Measurements from ENCODE around the gene CDK19. TPM values are rescaled to one million over a fixed set of nuclear protein-coding genes. Genes with fewer than 3 reads are reported as not detected.
"Not testable (repeated sequence)": the region's sequence is repeated elsewhere in the genome, so short reads cannot be mapped to it uniquely, and the experiment has no call there.

The CDK19 gene
- total and polyA plus RNA-seq, 10 of the 15 experiments (the other 5 are each of a cell fraction or from before 2014, with no cell fraction given): 4.6 to 21.4 (median 12.4) TPM

GRCh38 chr6:110753936-110754668 lies 61.2 kb downstream of the CDK19 start:
- BruUV-seq (replicated peaks): not testable (repeated sequence)
- CTCF ChIA-PET: interaction anchor here (0.6 to 1.6 kb wide), 4 partner anchors 11 to 192 kb away, joined by 3 to 4 read pairs (median 3); no protein-coding TSS in a partner anchor

GRCh38 chr6:110748453-110748852 lies 66.8 kb downstream of the CDK19 start:
- Histone ChIP-seq H2AFZ (ENCODE audit: control insufficient read depth, low read depth, low read length) (no peak overlapping the region), H3K9me3 (replicated peaks; ENCODE audit: control insufficient read depth, insufficient read depth, low read length) (peaks cover 3% of the 10 kb centered on the region; the same call in 2 of the 3 replicates), H3K27ac (ENCODE audit: control insufficient read depth, insufficient read depth) (no peak overlapping the region), H3K79me2 (ENCODE audit: control insufficient read depth, insufficient read depth, low read length) (no peaks in the 10 kb centered on the region), H4K20me1 (ENCODE audit: control insufficient read depth, insufficient read depth) (no peaks in the 10 kb centered on the region), H3K4me1 (ENCODE audit: control insufficient read depth, insufficient read depth, low read length) (no peaks in the 10 kb centered on the region), H3K9ac (ENCODE audit: control insufficient read depth, insufficient read depth, low read length) (no peak overlapping the region), H3K27me3 (replicated peaks in 1 of 2; ENCODE audit: control insufficient read depth in 2 of 2, insufficient read depth in 2 of 2, low read length in 1 of 2) (no peaks in the 10 kb centered on the region), H3K36me3 (ENCODE audit: control insufficient read depth in 2 of 2, insufficient read depth in 2 of 2, low read length in 1 of 2) (no peaks in the 10 kb centered on the region; a peak in 1 of 4 replicates), H3K4me2 (ENCODE audit: control insufficient read depth, insufficient read depth) (no peak overlapping the region), H3K4me3 (no peak overlapping the region)
- POLR2A ChIA-PET: no interaction called here
- 65% methylated on average over 3 of the region's 3 CpGs for WGBS (ENCODE audit: insufficient coverage, insufficient replicate concordance, low lambda C conversion rate, missing lambda C conversion rate)
- RAD21 ChIA-PET (ENCODE audit: unreplicated experiment): interaction anchor here (1.4 kb wide), 1 partner anchor 67 kb away, joined by 5 read pairs; the partner anchor contains the start of gene CDK19
- in situ Hi-C loops (cut with MboI) (no loop called here), intact Hi-C loops (cut with micrococcal nuclease; ENCODE audit: unreplicated experiment) (no loop called here)
- SMC1A ChIA-PET (ENCODE audit: uncharacterized antibody, unreplicated experiment): interaction anchor here (1.0 kb wide), 1 partner anchor 10 kb away, joined by 3 read pairs; no protein-coding TSS in a partner anchor
- FAIRE-seq: no peak
- ATAC-seq: no peak
- DNase-seq (ENCODE audit: low read depth, low spot score): no peak
- BruUV-seq (replicated peaks): no TSS peak
- CTCF ChIA-PET: interaction anchor here (0.9 to 1.1 kb wide), 2 partner anchors 20 to 41 kb away, joined by 3 read pairs; no protein-coding TSS in a partner anchor
- TF ChIP-seq CBX3 (IDR thresholded peaks at IDR 0.05; ENCODE audit: borderline replicate concordance, low read depth): no peak
- TF ChIP-seq SKIL (IDR thresholded peaks at IDR 0.05; ENCODE audit: low read depth, poor library complexity, severe bottlenecking): no peak
- TF ChIP-seq SIX5 (IDR thresholded peaks at IDR 0.05; ENCODE audit: low read depth, low read length, severe bottlenecking): no peak
- no peak for TF ChIP-seq BHLHE40 (IDR thresholded peaks at IDR 0.05; ENCODE audit: borderline replicate concordance in 1 of 2, low read depth in 2 of 2, low read length in 1 of 2)
- TF ChIP-seq JUND (IDR thresholded peaks at IDR 0.05; ENCODE audit: low read depth, low read length): no peak
- TF ChIP-seq CTCF (IDR thresholded peaks at IDR 0.05 in 2 of 3, conservative IDR thresholded peaks at IDR 0.05 in 1 of 3; ENCODE audit: control insufficient read depth in 2 of 3, extremely low read depth in 1 of 3, insufficient read depth in 1 of 3, low read depth in 3 of 3, low read length in 3 of 3): no peak

More at GRCh38 chr6:110753936-110754668, 61.2 kb downstream of the CDK19 start:
- intact Hi-C loops (cut with micrococcal nuclease; ENCODE audit: unreplicated experiment); H3K4me1 ChIP-seq (ENCODE audit: control insufficient read depth, insufficient read depth, low read length); H3K4me2 ChIP-seq (ENCODE audit: control insufficient read depth, insufficient read depth); H3K9ac ChIP-seq (ENCODE audit: control insufficient read depth, insufficient read depth, low read length); FAIRE-seq; ATAC-seq; H2AFZ ChIP-seq (ENCODE audit: control insufficient read depth, low read depth, low read length); RAD21 ChIA-PET (ENCODE audit: unreplicated experiment); H3K79me2 ChIP-seq (ENCODE audit: control insufficient read depth, insufficient read depth, low read length); H3K36me3 ChIP-seq (ENCODE audit: control insufficient read depth in 2 of 2, insufficient read depth in 2 of 2, low read length in 1 of 2); SMC1A ChIA-PET (ENCODE audit: uncharacterized antibody, unreplicated experiment); in situ Hi-C loops (cut with MboI); H3K9me3 ChIP-seq (replicated peaks; ENCODE audit: control insufficient read depth, insufficient read depth, low read length); H4K20me1 ChIP-seq (ENCODE audit: control insufficient read depth, insufficient read depth); H3K4me3 ChIP-seq; H3K27ac ChIP-seq (ENCODE audit: control insufficient read depth, insufficient read depth); H3K27me3 ChIP-seq (replicated peaks in 1 of 2; ENCODE audit: control insufficient read depth in 2 of 2, insufficient read depth in 2 of 2, low read length in 1 of 2); DNase-seq (ENCODE audit: low read depth, low spot score): not testable (repeated sequence)
- POLR2A ChIA-PET: interaction anchor here (1.4 kb wide), 1 partner anchor 61 kb away, joined by 3 read pairs; the partner anchor contains the start of gene CDK19
- 97% methylated on average over 9 of the region's 9 CpGs for WGBS (ENCODE audit: insufficient coverage, insufficient replicate concordance, low lambda C conversion rate, missing lambda C conversion rate)

Measured in GM12878 (cell line).